C4-2B (cell line): Measurements from ENCODE around the gene PLA2G1B.

Experiments used
- ZFX ChIP-seq: fragments of 450-650 bp; IDR thresholded peaks from 2 replicates; pipeline ENCODE4 v1.6.1; 2017
- TF ChIP-seq, protein P1 (sequence below): fragments of 450-650 bp; conservative IDR thresholded peaks from 2 replicates; pipeline ENCODE4 v1.5.1; 2017; ENCODE audit warnings: mild to moderate bottlenecking

DNA sequence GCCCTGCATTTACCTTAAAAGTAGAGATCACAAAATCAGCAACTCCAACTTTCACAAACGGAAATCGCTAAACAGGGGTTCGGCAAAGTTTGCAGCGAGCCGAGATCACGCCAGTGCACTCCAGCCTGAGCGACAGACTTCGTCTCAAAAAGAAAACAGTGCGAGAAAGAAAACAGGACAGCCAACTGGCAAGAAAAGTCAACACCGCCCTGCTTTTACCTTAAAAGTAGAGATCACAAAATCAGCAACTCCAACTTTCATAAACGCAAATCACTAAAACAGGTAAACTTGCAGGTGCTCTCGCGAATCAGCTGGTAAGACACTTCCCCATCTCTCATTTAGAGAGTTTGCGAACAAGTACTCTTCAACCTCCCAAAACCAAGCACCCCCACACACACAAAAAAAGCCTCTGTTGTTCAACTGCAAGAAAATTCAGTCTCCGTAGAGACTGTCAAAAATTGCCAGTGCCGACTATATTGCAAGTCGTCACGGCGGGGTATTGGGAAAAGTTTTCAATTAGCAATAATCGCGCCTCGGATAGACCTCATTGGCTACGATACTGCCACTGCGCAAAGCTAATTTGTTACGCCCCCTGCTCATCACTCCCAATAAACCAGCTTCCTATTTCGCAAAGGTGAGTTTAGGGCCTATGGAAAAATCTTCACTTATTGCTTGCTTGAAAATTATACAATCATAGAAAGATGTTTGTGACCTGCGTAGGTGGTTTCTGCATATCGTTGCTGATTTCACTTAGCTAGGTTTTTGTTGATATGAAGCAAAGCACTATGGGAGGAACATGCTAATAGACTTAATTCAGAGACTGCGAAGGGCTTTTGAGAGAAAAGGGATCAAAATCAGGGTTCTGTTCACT, 34.7 kb downstream of the PLA2G1B start, which contains the start of gene RNU4-1:
- TF ChIP-seq, protein P1, sequence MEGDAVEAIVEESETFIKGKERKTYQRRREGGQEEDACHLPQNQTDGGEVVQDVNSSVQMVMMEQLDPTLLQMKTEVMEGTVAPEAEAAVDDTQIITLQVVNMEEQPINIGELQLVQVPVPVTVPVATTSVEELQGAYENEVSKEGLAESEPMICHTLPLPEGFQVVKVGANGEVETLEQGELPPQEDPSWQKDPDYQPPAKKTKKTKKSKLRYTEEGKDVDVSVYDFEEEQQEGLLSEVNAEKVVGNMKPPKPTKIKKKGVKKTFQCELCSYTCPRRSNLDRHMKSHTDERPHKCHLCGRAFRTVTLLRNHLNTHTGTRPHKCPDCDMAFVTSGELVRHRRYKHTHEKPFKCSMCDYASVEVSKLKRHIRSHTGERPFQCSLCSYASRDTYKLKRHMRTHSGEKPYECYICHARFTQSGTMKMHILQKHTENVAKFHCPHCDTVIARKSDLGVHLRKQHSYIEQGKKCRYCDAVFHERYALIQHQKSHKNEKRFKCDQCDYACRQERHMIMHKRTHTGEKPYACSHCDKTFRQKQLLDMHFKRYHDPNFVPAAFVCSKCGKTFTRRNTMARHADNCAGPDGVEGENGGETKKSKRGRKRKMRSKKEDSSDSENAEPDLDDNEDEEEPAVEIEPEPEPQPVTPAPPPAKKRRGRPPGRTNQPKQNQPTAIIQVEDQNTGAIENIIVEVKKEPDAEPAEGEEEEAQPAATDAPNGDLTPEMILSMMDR, result no peak
- no peak for TF ChIP-seq ZFX
